ENCODE data around the gene PDE3B. TPM values are rescaled to one million over a fixed set of nuclear protein-coding genes. Genes with fewer than 3 reads are reported as not detected.
"Not testable (repeated sequence)": the region's sequence is repeated elsewhere in the genome, so short reads cannot be mapped to it uniquely, and the experiment has no call there.

PDE3B gene
- total and polyA plus RNA-seq, 2 of the 8 experiments (the other 6 are each of a cell fraction or from before 2014, with no cell fraction given), result 2.7 to 10.9 TPM

DNA sequence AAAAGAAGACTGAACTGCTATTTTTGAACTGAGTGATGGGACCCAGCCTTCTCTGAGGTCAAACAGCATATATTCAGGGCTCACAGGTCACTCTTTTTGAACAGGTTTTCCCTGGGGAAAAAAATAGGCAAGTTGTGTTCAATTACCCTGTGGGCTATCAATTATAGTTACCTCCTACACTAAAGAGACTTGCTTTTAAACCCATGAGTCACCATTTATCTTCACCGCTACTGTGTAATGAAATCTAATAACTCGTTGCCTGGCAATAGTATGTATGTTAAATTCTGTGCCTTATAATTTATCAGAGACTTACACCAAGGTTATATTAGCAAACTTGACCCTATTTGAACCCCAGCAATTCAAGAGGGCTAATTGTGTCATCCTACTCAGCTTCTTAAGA, 149.9 kb downstream of the PDE3B start (continued):
- no peak for TF ChIP-seq JUND (IDR thresholded peaks at IDR 0.05; ENCODE audit: low read length)
- no peak for TF ChIP-seq RXRA (IDR thresholded peaks at IDR 0.05; ENCODE audit: insufficient read depth, low read depth, low read length)
- TF ChIP-seq RBBP5 (IDR thresholded peaks at IDR 0.05; ENCODE audit: borderline replicate concordance, low read depth, low read length), result no peak

DNA sequence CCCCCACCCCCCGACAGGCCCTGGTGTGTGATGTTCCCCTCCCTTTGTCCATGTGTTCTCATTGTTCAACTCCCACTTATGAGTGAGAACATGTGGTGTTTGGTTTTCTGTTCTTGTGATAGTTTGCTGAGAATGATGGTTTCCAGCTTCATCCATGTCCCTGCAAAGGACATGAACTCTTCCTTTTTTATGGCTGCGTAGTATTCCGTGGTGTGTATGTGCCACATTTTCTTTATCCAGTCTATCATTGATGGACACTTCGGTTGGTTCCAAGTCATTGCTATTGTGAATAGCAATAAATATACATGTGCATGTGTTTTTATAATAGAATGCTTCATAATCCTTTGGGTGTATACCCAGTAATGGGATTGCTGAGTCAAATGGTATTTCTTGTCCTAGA, 152.4 kb downstream of the PDE3B start:
- H3K79me2 ChIP-seq (ENCODE audit: control insufficient read depth in 1 of 2, insufficient read depth in 2 of 2, low read length in 2 of 2); H2AFZ ChIP-seq (ENCODE audit: low read length); H3K79me1 ChIP-seq (ENCODE audit: low read depth, low read length); FAIRE-seq; H2BK15ac ChIP-seq (ENCODE audit: low read length); H3K18ac ChIP-seq (ENCODE audit: extremely low read depth, low read length); H3K23ac ChIP-seq (ENCODE audit: insufficient read length); H3K4me3 ChIP-seq (ENCODE audit: extremely low read depth in 1 of 4, insufficient read depth in 2 of 4, low read depth in 3 of 4, low read length in 4 of 4); H2BK5ac ChIP-seq (ENCODE audit: low read depth, low read length); H2BK120ac ChIP-seq (replicated peaks; ENCODE audit: low read depth, low read length); H4K5ac ChIP-seq (ENCODE audit: insufficient read length, low read depth, low read length); H2BK20ac ChIP-seq (ENCODE audit: low read length); H3K36me3 ChIP-seq (ENCODE audit: control insufficient read depth in 2 of 4, insufficient read depth in 4 of 4, low read length in 3 of 4); H3K27me3 ChIP-seq (replicated peaks in 1 of 4; ENCODE audit: control insufficient read depth in 3 of 4, extremely low read depth in 1 of 4, insufficient read depth in 3 of 4, low read length in 3 of 4); H3K4ac ChIP-seq (replicated peaks; ENCODE audit: insufficient read length, low read depth, low read length); H3K56ac ChIP-seq (replicated peaks; ENCODE audit: insufficient read length, low read depth, low read length); POLR2A ChIA-PET (ENCODE audit: partially characterized antibody); H3K9ac ChIP-seq (replicated peaks in 1 of 4; ENCODE audit: extremely low read depth in 1 of 4, low read depth in 3 of 4, low read length in 3 of 4); H3K4me1 ChIP-seq (replicated peaks in 1 of 4; ENCODE audit: control insufficient read depth in 3 of 4, insufficient read depth in 4 of 4, low read length in 3 of 4); H4K20me1 ChIP-seq (replicated peaks in 1 of 2; ENCODE audit: control insufficient read depth in 1 of 2, insufficient read depth in 2 of 2, low read length in 2 of 2); H3K14ac ChIP-seq (ENCODE audit: insufficient read length); H3K27ac ChIP-seq (ENCODE audit: low read depth, low read length); DNase-seq (ENCODE audit: low read depth in 1 of 2, low spot score in 2 of 2); H3K4me2 ChIP-seq (ENCODE audit: insufficient read depth in 1 of 2, low read depth in 2 of 2, low read length in 2 of 2); H4K91ac ChIP-seq (replicated peaks; ENCODE audit: insufficient read length, low read length); H3K23me2 ChIP-seq (ENCODE audit: low read depth, low read length); H4K8ac ChIP-seq (ENCODE audit: extremely low read depth, insufficient read depth, low read length); H3K9me3 ChIP-seq (ENCODE audit: insufficient read depth in 2 of 2, low read depth in 1 of 2, low read length in 1 of 2); H2BK12ac ChIP-seq (ENCODE audit: low read depth, low read length); H2AK5ac ChIP-seq (ENCODE audit: low read depth, low read length): not testable (repeated sequence)
- WGBS, 2 experiments (ENCODE audit: extremely low coverage in 1 of 2, insufficient coverage in 1 of 2, insufficient read length in 1 of 2, insufficient replicate concordance in 2 of 2, low coverage in 1 of 2, low lambda C conversion rate in 2 of 2, missing lambda C conversion rate in 1 of 2), result 96% methylated on average over 4 of the region's 4 CpGs; no CpG with 5 or more reads in 1 of the 2 experiments
- CTCF ChIA-PET (ENCODE audit: partially characterized antibody), result interaction anchor here (0.7 to 1.5 kb wide), 2 partner anchors 12 to 112 kb away, joined by 3 to 5 read pairs; no protein-coding TSS in a partner anchor

All from H1 (cell line).